WTC11 (cell line): ENCODE data around the gene MCUB. TPM values are rescaled to one million over a fixed set of nuclear protein-coding genes. Genes with fewer than 3 reads are reported as not detected.

ENCODE experiments used
- ATAC-seq: fragments of 200-7000 bp; cut with Tn5 transposase; 2 replicates; pipeline ENCODE4 v1.10.0; 2021; ENCODE audit warnings: mild to moderate bottlenecking, moderate library complexity
- CTCF ChIA-PET: fragments of 300-600 bp; sonication (Branson Sonifier 250); formaldehyde crosslinking; loops from one replicate; lab custom pipeline; 2021; ENCODE audit warnings: antibody characterized with exemption; lab: Charles Lee
- POLR2A ChIA-PET: fragments of 350-600 bp; sonication (Branson Sonifier 250); formaldehyde crosslinking; loops from one replicate; lab custom pipeline; 2021; ENCODE audit warnings: antibody characterized with exemption; lab: Charles Lee
- DNase-seq: peaks from one replicate; pipeline ENCODE4 v3.0.0; 2021; ENCODE audit warnings: low spot score
- H3K27ac Mint-ChIP-seq: 2 replicates; pipeline ENCODE4 v1.8.0; 2021; ENCODE audit warnings: mixed read lengths
- H3K27me3 Mint-ChIP-seq: 2 replicates; pipeline ENCODE4 v1.8.0; 2021; ENCODE audit warnings: low read depth, mild to moderate bottlenecking, moderate library complexity, mixed read lengths
- H3K36me3 Mint-ChIP-seq: 2 replicates; pipeline ENCODE4 v1.8.0; 2021; ENCODE audit warnings: mixed read lengths
- H3K4me1 Mint-ChIP-seq: 2 replicates; pipeline ENCODE4 v1.8.0; 2022; ENCODE audit warnings: mixed read lengths
- H3K4me3 Mint-ChIP-seq: 2 replicates; pipeline ENCODE4 v1.8.0; 2021; ENCODE audit warnings: mild to moderate bottlenecking, moderate library complexity, mixed read lengths
- H3K9me3 Mint-ChIP-seq: 2 replicates; pipeline ENCODE4 v1.8.0; 2021; ENCODE audit warnings: mixed read lengths
- ATF2 ChIP-seq: sonication (generic); formaldehyde crosslinking; IDR thresholded peaks from 2 replicates; pipeline ENCODE4 v1.8.1; 2022; ENCODE audit warnings: low read depth, missing genetic modification reagents, borderline replicate concordance
- GABPB1 ChIP-seq: sonication (generic); formaldehyde crosslinking; IDR thresholded peaks from 2 replicates; pipeline ENCODE4 v1.8.1; 2023; ENCODE audit warnings: mild to moderate bottlenecking, missing genetic modification reagents
- GTF2I ChIP-seq: fragments of 250-450 bp; sonication (Bioruptor Pico); conservative IDR thresholded peaks from 2 replicates; pipeline ENCODE4 v1.4.0; 2021; ENCODE audit warnings: mild to moderate bottlenecking
- JUN ChIP-seq: sonication (generic); formaldehyde crosslinking; IDR thresholded peaks from 2 replicates; pipeline ENCODE4 v1.8.0; 2023; ENCODE audit warnings: mild to moderate bottlenecking, missing genetic modification reagents
- MXD4 ChIP-seq: fragments of 250-450 bp; sonication (Bioruptor Pico); IDR thresholded peaks from 2 replicates; pipeline ENCODE4 v1.8.0; 2021; ENCODE audit warnings: mild to moderate bottlenecking, moderate library complexity, borderline replicate concordance
- PREB ChIP-seq: sonication (generic); formaldehyde crosslinking; IDR thresholded peaks from 2 replicates; pipeline ENCODE4 v1.8.1; 2022; ENCODE audit warnings: mild to moderate bottlenecking, missing genetic modification reagents, moderate library complexity, borderline replicate concordance
- ZMAT4 ChIP-seq: fragments of 250-450 bp; sonication (Bioruptor Pico); IDR thresholded peaks from 2 replicates; pipeline ENCODE4 v1.9.0; 2021; ENCODE audit warnings: mild to moderate bottlenecking
- ZNF317 ChIP-seq: sonication (generic); formaldehyde crosslinking; IDR thresholded peaks from 2 replicates; pipeline ENCODE4 v1.8.1; 2023; ENCODE audit warnings: low read depth, mild to moderate bottlenecking, moderate library complexity, missing genetic modification reagents, borderline replicate concordance
- ZNF423 ChIP-seq: fragments of 250-450 bp; sonication (Bioruptor Pico); IDR thresholded peaks from 2 replicates; pipeline ENCODE4 v2.1.2; 2022; ENCODE audit warnings: mild to moderate bottlenecking, moderate library complexity
- total RNA-seq: library from RNA; stranded (reverse); gene quantifications from 3 replicates; pipeline ENCODE4 v1.2.3, GENCODE V29; 2021

The MCUB gene
- total RNA-seq, 1 experiment from 2014 or later, result 26.8 TPM

- Mint-ChIP-seq H3K9me3 (no peaks in the 10 kb centered on the region), H3K27me3 (no peaks in the 10 kb centered on the region; the same call in 1 of the 2 replicates), H3K27ac (no peak overlapping the region), H3K36me3 (no peaks in the 10 kb centered on the region), H3K4me1 (peaks cover 9% of the 10 kb centered on the region), H3K4me3 (no peak overlapping the region)
- POLR2A ChIA-PET, result no interaction called here
- no peak for TF ChIP-seq PREB (CRISPR knock-in tag)
- no peak for TF ChIP-seq ZMAT4
- no peak for TF ChIP-seq GABPB1
- TF ChIP-seq GTF2I (CRISPR knock-in tag), result no peak
- TF ChIP-seq JUN (CRISPR knock-in tag), result no peak
- TF ChIP-seq ZNF317, result no peak
- TF ChIP-seq MXD4 (CRISPR knock-in tag), result no peak
- TF ChIP-seq ZNF423, result no peak
- TF ChIP-seq ATF2 (CRISPR knock-in tag), result no peak
- DNase-seq (no peak), ATAC-seq (no peak)
- CTCF ChIA-PET, result no interaction called here
Measured at GRCh38 chr4:109735566-109736365, 175.7 kb downstream of the MCUB start.

Other genes starting within 250 kb of the MCUB start
- gene SEC24B, start 126.4 kb upstream of the MCUB start, total RNA-seq, result 21.6 to 24.0 TPM (median 22.4 TPM) in 3 replicates
- 23.7 to 26.0 TPM (median 24.5 TPM) in 3 replicates for gene CASP6, start 143.2 kb downstream of the MCUB start, total RNA-seq
- gene PLA2G12A, start 169.8 kb downstream of the MCUB start, total RNA-seq, result 47.3 to 53.9 TPM (median 53.0 TPM) in 3 replicates
- gene CFI, start 241.8 kb downstream of the MCUB start, total RNA-seq, result 0.16 to 0.25 TPM in 2 of 3 replicates, not detected in the other